HG03378 (cell line): ENCODE results near the gene GLT6D1.

Experiments used
- ATAC-seq: cut with Tn5 transposase; IDR thresholded peaks from one replicate; pipeline ENCODE4 v1.9.1; 2021; ENCODE audit warnings: mild to moderate bottlenecking, moderate library complexity; ENCODE audit not compliant: unreplicated experiment

GLT6D1 gene

DNA sequence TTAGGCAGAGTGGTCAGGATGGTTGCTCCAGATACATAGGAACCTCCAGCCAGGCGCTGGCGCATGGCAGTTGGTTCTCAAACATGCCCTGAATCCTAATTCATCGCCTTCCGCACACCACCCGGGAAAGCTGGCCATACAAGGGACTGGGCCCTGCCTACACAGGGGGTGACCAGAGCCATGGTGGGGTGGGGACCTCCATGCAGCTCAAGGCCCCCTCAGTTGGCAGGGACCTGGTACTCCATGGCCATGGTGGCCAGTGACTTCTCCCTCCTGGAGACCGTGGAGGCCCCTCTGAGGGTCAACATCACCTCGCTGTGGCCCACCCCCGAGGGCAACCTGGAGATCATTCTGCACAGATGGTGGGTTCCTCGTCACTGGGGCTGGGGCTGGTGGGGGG, 51.0 kb downstream of the GLT6D1 start:
- no peak for ATAC-seq

- no peak for ATAC-seq
These were observed 51.7 kb downstream of the GLT6D1 start for GRCh38 chr9:135587658-135588057.

GRCh38 chr9:135586601-135587109, 52.7 kb downstream of the GLT6D1 start:
- ATAC-seq, result no peak

DNA sequence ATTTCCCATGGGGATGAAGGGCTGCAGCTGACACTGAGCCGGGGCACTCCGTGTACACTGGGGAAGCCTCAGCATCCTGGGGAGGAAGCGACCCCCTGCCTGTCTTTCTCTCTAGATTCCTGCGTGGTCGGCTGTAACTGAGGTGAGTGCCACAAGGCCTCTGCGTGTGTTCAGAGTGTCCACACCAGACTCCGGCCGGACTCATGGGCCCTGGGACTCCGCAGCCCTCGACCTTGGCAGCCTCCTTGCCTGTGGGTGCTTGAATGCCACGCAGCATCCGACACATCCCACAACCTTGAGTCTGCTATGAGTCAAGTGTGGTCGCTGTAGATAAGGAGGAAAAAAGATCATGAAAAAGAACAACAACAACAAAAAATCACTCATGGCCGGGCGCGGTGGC, 54.4 kb downstream of the GLT6D1 start:
- no peak for ATAC-seq

DNA sequence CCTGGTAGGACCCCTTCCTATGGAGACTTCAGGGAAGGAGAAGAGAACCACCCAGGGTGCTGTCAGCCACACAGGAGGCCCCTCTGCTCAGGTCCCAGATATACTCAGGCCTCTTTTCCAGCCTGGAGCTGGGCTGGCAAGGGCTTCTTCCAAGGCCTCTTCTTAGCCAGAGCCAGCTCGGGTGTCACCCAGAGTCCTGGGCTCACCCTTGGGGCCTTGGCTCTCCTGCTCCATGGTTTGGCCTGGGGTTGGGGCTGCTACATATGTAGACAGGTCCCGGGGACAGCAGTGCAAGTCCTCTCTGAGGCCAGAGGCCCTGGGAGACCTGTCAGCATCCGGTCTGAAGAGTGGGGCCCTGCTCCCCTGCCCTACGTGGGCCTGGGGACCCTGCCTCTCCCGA, 55.0 kb downstream of the GLT6D1 start:
- ATAC-seq, result no peak

GRCh38 chr9:135583688-135584011, 55.7 kb downstream of the GLT6D1 start:
- ATAC-seq, result no peak

DNA sequence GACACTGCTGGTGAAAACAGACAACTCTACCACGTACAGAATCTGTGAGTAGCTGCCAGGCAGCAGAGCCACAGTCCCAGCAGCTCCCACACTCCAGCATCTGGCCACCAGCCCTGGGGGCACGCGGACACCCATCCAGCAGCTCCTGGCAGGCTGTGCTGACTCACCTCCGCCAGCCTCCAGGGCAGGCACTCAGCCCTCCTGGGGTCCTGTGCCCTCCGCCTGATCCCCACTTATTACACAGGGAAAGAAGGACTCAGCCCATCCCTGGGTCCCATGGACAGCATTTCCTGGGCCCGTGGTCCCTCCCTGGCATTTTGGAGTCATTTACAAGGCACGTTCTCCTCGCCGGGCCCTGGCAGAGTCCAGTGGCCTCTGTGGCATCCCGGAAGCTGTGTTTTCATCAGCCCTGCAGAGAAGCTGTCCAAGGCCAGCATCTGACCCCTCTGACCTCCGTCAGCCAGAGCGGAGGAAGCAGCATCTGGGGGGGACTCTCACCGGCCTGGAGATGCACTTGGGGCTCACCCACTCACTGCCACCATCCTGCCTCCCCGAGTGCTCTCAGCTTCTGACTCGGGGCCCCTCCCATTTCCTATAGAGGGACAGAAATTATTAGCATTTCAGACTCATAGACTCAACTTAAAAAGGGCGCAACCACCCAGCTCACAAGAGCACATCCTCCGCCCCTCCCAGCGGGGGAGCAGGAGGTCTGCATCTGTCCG, 56.2 kb downstream of the GLT6D1 start:
- no peak for ATAC-seq

DNA sequence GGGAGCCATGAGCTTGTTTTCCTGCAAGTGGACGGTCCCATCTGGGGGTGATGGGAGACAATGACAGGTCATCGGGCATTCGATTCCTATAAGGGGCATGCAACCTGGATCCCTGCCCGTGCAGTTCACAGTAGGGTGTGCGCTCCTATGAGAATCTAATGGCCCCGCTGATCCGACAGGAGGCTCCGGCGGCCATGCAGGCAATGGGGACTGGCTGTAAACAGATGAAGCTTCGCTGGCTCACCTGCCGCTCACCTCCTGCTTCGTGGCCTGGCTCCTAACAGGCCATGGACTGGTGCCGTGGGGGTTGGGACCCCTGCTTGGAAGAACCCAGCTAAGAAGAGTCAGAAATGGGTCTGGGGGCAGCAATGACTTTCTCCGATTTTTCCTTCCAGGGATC, 56.8 kb downstream of the GLT6D1 start:
- no peak for ATAC-seq

DNA sequence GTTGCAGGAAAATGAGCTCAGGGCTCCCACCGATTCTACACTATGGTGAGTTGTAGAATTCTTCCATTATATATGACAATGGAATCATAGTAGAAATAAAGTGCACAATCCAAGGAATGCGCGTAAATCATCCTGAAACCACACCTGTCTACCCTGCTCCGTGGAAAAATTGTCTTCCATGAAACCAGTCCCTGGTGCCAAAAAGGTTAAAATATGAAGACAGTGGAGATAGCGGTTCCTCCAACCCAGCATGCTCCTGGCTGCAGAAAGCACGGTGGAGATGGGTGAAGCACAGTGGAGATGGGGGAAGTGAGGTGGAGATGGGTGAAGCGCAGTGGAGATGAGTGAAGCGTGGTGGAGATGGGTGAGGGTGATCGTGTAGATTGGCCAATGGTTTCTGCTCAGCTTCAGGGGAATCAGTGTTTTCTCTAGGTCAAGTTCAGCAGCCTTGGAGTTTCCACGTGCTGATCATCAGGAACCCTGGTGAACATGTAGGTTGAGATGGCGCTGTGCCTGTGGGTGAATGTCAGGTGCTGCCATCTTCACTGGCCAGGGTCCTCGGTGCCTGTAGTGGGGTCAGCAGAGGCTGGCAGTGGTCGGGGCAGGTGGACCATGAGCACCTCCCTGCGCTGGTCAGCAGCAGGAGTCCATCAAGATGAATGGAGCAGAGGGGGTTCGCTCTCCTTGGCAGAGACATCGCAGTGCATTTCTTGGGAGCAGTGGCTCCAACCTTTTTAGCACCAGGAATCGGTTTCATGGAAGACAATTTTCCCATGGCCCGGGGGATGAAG, 57.5 kb downstream of the GLT6D1 start:
- no peak for ATAC-seq

DNA sequence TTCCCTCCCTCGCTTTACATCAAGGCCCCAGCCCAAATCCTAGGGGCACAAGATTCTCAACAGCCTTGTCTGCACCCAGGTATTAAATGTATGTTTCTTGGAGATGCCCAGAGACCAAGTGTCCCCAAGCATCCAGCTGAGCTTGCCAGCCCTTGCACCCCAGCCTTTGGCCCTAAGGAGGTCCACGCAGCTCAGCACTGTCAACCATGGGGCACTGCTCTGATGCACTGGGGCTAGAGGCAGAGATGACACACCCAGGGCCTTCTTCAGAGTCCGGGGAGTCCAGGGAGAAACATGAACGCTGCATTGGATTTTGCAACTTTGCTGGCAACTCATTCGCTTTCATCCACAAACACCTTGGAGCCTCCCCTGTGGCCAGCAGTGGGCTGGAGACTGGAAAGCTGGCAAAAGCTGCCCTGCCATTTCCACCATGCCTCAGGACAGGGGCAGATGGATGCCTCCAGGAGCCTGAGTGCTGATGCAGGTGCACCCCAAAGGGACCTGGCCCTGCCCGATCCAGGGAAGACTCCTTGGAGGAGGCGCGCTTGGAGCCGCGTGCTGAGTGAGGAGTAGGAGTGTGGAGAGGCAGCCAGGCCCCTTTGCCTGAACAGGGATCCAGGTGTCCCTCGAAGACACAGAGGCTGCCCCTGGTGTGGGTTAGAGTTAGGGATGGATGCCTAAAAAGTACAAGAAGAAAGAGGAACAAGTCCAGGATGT, 58.5 kb downstream of the GLT6D1 start:
- ATAC-seq, result no peak

DNA sequence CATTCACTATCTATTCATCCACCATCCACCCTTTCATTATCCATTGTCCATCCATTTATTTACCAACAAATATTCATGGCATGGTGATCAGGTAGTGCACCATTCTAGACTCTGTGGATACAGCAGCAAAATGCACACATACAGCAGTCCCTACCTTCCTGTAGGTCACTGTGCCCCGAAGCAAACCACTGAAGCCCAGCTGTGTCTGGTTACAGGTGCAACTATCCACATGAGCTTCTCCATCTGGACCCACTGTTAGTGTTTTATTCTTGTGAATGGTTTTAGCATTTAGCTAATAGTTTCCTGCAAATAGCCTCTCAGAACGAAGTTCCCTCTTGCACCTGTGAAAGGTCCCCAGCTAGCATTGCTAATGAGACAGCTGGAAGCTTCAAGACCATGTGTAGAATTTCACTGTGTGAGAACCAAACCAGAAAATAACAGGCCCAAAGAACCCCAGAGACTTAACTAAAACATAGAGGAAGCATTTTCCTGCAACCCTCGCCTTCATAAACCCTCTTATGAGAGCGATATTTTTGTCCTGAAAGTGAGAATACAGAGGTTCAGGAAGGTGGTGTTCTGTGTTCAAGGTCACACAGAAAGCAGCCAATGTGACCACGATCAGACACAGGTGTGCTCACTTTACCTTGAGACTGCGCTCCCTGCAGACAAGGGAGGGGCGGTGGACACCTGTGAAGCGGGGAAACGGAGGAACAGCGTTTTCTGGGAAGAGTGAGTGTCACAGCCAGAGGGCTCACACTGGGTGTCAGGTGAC, 59.3 kb downstream of the GLT6D1 start:
- no peak for ATAC-seq

- no peak for ATAC-seq
These were observed 60.0 kb downstream of the GLT6D1 start for GRCh38 chr9:135579356-135579755.

DNA sequence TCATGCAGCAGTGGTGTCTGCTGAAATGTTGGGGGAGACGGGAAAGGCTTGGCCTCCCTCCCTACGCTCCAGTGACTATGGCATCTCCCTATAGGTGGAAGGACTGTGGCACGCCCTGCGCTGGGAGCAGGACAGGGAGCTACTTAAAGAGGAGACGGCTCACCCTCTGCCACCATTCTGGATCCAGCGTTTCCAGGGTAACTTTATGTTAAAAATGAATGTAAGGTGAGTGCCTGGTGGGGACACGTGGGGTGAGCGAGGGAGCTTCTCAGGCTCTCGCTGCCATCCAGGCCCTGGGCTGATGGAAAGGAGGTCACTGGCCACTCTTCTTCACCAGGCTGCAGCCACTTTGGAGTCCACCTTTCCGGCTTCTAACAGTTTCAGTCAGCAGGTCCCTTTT, 62.1 kb downstream of the GLT6D1 start:
- no peak for ATAC-seq

- ATAC-seq, result no peak
These were observed 63.2 kb downstream of the GLT6D1 start for GRCh38 chr9:135575995-135576631.

DNA sequence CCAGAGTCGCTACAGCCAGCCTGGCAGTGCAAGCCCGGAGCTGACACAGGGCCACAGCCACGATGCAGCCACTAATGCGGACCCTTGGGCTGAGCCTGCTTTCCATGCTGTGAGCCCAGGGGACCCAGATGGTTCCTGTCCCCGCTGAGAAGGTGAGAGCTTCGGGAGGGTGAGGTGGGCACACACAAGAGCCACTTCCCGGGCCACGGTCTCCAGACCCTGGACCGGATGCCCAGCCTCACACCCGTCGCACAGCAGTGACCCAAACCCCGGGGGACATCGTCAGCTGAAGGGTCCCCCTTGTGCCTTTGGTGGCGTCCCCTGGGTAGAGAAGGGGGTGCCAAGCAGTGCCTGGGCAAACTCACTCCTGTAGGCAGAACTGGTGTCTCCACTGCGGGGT, 64.4 kb downstream of the GLT6D1 start:
- no peak for ATAC-seq

DNA sequence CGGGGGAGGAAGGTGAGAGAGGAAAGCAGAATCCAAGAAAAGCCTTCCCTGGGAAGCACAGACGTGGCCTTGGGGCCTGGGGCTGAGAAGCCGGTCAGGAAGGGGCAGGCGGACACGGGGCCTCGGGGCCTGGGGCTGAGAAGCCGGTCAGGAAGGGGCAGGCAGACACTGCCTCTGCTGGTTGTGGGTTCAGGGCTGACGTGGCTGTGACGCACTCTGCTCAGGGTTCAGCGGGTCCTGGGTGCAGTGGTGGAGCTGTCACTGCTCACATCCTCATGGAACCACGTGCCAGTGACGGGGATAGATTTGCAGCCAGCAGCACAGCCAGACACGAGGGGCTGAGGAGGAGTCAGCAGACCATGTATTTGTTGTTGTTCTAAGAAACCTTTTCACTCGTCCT, 65.0 kb downstream of the GLT6D1 start:
- ATAC-seq, result no peak
